ENCODE results near the gene ZNF800.
"Not testable (repeated sequence)": the region's sequence is repeated elsewhere in the genome, so short reads cannot be mapped to it uniquely, and the experiment has no call there.

The ZNF800 gene, protein sequence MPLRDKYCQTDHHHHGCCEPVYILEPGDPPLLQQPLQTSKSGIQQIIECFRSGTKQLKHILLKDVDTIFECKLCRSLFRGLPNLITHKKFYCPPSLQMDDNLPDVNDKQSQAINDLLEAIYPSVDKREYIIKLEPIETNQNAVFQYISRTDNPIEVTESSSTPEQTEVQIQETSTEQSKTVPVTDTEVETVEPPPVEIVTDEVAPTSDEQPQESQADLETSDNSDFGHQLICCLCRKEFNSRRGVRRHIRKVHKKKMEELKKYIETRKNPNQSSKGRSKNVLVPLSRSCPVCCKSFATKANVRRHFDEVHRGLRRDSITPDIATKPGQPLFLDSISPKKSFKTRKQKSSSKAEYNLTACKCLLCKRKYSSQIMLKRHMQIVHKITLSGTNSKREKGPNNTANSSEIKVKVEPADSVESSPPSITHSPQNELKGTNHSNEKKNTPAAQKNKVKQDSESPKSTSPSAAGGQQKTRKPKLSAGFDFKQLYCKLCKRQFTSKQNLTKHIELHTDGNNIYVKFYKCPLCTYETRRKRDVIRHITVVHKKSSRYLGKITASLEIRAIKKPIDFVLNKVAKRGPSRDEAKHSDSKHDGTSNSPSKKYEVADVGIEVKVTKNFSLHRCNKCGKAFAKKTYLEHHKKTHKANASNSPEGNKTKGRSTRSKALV

DNA sequence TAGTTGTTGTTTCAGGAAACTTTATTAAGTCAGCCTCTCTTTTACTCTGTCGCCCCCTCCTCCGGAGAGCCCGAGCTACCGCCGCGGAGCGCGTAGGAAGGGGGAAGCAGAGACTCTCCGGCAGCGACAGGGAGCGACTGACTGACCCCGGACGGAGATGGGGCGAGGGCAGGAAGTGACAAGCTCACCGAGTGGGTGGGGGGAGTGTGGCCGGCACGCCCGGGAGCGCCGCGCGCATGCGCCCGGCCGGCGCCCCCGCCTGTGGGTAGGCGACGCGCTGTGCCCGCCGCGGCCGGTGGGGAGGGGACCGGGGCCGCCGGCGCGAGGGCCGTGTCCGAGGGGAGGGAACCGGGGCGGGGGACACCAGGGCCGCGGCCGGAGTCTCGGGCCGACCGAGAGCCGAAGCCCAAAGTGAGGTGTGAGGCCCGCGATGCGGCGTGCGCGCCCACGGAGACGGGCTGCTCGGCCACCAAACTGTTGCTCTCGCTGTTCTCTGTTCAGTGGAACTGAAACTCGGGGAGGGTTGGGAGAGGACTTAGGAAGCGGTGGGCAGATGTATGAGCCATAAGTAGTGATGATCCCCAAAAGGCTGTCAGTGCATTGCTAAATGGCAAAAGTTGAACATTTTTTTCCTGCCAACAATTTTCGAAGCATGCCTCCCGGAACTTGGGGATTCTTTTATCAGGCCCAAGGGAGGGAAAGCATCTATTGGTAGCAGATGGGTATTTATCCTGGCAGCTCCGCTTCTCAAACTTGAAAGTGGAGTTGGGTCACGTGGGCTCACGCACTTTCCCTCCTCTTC, at the start of gene ZNF800:
TSS of gene ZNF800 (minus strand) at position 143 of the 802 bp plus-strand sequence. CDS start 1,151 bp downstream, outside the sequence.
- DNase-seq, result peak; percentile 73

DNA sequence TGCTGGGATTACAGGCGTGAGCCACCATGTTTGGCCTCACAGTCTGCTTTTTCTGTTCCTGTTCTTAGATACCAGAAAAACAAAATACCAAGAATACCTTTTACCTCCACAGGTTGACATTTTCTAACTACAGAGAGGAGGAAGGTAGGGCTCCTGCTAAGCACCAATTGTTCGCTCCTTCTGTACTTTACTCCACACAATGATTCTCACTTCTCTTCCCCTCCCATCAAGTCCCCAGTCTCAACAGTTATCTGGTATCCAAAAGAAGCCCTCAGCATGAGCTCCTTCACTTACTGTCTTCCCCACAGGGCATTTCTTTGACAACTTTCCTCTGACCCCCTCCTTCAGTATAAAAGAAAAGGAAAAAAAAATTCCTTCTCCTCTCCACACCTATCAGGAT, 47.7 kb upstream of the ZNF800 start:
- DNase-seq, result no peak

DNA sequence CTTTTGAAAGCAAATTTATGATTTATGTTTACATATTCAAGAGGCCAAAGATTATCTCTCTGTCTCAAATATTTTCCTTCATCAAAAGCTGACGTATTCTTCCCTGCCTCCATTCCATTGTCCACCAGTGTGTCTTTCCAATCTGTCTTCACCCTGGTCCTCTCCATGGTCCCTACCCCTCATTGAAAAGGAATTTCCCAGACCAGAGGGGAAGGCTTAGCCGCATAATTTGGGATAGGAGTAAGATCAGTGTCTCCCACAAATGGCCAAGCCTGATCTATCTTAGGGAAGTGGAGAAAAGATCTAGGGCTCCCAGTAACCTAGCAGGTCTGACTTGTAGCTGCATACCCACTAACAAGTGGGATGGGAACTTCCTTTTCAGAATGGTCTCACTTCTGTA, 46.3 kb upstream of the ZNF800 start:
- no peak for DNase-seq

DNA sequence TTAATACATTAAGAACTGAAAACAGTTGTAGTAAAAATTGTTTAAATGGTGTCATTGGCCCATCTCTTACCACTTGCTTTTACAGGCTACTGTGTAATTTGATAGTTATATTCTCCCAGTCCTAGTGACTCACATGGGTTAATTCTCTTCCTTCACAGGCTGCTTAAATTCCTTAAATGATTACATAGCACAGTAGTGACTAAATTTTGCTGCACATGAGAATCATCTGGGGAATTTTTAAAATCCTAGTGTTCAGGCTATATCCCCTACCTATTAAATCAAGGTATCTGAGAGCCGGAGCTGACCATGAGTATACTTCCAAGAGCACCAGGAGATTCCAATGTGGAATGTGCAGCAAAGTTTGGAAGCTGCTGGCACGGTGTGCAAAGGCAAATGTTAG, 45.3 kb upstream of the ZNF800 start:
- DNase-seq, result no peak

DNA sequence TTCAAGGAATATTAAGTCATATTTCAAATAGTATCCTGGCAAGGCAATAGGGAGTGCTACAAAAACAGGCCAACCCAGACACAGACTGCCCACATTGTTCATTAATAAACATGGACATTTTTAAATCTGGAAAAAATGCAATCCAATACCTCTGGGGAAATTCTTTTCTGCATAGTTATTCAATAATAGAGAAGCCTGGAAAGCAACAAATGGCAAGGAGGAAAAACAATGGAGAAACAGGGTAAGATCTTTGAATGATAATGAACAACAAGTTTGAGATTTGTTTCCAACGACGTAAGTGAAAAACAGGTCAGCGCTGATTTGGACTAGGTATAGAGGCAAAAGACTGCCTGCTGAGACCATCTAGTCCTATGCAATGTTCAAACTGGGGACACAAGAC, 44.7 kb upstream of the ZNF800 start:
- DNase-seq, result no peak

DNA sequence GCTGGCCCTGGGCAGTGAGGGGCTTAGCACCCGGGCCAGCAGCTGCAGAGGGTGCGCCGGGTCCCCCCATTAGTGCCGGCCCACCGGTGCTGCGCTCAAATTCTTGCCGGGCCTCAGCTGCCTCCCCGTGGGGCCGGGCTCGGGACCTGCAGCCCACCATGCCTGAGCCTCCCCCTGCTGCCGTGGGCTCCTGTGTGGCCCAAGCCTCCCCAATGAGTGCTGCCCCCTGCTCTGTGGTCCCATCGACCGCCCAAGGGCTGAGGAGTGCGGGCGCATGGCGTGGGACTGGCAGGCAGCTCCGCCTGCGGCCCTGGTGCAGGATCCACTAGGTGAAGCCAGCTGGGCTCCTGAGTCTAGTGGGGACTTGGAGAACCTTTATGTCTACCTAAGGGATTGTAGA, 36.8 kb upstream of the ZNF800 start:
- DNase-seq, result not testable (repeated sequence)

DNA sequence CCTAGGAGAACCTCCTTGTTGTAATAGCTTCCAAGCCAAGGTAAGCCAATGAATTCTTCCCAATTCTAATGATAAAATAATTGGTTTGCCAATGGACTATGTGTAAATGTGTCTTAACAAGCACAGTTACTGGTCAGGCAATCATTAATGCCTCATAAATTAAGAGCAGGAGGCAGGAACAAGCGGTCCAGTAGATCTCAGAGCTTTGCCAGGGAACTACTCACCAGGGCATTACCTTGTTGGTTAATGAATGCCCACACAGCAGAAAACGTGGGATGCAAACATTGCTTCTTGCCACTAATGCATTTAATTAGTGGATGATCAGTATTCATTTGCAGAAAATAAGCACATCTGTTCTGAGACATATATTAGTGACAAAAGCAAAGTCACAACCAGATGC, 26.7 kb upstream of the ZNF800 start:
- no peak for DNase-seq

DNA sequence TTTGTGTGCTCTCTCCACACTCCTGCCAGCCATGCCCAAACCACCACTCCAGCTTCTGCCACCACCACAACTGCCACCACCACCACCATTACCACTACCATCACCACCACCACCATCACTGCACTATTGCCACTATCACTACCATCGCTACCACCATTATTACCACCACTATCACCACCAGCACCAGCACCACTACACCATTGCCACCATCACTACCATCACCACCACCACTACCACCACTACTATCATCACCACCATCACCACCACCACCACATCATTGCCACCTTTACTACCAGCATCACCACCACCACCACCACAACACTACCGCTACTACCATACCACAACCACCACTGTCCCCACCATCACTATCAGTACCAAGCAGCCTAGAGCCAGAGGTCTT, 26.0 kb upstream of the ZNF800 start:
- no peak for DNase-seq

DNA sequence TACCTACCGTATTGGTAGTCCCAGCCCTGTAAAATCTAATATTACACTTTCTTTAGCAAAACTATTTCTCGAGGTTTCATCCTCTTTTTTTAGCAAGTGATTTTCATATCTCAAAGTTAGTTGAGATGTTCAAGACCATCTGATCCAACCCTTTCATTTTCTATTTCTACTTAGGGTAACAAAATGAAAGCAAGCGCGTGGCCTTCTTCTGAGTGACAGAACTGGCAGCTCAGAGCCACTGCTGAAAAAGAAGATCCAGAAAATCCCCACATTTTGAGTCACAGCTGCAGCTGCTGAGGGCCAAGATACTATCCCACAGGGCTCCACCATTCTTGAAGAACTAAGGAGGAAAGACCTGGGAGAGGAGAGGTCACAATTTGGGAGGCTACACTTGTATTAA, 24.8 kb upstream of the ZNF800 start:
- DNase-seq, result no peak

DNA sequence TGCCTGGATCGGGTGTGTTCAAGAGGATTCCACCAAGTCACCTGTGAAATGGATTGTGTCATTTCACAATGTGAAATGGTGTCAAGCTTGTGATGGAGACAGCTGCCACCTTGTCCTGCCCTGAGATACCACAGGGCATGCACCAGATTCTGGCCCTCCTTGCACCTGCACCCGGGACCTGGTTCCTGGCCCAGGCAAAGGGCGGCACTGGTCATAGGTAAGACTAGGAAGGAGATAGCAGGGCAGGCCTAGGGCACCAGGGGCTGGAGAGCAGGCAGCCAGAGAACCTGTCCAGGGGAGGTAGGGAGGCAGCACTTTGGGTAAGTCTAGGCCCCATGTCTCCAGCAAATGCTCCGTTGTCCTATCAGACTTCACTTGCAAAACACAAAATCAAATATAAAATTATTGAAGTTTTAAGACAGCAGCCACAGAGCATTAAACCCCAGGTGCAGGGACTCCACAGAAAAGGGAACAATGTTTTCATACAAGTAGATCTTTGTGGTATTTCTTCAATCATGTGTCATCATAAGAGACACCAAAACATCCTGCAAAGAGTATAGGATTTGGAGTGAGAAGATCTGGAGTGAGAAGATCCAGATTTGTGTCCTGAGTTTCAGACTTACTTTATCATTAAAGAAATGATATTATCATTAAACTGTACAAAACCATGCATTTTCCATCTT, 22.7 kb upstream of the ZNF800 start:
- no peak for DNase-seq

DNA sequence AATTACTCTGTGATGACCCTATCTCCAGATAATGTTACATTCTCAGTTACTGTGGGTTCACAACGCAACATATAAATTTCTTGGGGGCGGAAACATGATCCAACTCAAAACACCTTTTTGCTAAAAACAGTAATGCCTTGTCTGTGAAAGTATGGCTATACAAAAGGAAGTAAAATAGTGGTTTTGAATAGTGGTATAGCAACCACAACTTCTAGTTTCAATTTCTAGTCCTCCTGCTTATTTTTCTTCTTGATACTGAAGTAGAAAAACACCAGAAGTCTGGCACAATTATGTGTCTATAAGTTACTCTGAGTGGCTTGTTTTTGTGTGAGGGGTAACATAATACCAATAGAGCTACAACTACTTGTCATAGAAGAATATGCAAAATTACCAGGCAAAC, 21.5 kb upstream of the ZNF800 start:
- no peak for DNase-seq

DNA sequence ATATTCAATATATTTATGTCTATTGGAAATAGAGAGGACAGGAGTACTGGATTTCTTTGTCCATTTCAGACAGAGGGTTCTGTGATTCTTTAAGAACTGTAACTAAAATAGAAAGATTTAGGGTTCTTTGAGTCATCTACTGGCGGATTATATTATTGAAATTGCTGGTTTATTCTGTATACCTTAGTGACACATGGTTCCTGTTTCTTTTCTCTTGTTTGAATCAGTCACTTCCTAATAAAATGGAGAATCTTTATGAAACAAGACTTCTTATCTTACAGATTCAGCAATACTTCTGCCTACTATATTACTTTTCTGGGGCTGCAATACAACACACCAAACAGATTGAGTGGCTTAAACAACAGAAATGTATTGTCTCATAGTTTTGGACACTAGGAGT, 20.8 kb upstream of the ZNF800 start:
- no peak for DNase-seq

DNA sequence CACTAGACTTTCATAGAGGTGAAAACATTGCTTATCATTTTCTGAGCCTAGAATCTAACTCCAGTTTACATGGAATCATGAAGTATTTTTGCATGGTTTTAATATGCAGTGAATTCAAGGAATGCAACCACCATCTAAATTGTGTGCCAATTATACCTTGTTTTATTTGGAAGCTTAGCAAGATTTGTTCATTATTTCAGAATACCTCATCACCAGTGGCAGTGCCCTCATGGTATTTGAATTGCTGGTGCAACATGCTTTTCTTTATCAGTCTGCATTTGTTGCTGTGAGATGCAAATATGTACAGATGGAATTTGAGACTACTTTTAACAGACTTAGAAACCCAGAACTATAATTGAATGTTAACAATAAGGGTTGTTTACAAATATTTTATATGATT, 18.7 kb upstream of the ZNF800 start:
- no peak for DNase-seq

DNA sequence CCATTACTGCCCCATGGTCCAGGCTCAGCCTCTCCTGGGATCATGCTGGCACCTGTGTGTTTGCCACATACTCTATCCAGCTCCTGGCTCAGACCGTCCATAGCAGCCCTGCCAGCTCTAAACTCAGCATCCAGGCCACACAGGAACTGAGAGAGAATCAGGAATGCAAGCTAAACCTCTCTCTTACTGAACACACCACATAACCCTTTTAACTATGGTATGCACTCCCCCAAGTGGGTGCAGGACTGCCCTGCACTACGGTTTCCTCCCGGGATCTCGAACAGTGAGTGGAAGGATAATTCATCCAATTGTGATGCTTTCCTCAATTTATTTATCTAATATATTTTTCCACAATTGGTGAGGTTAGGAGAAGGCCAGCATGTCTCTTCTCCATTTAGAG, 17.1 kb upstream of the ZNF800 start:
- DNase-seq, result no peak

DNA sequence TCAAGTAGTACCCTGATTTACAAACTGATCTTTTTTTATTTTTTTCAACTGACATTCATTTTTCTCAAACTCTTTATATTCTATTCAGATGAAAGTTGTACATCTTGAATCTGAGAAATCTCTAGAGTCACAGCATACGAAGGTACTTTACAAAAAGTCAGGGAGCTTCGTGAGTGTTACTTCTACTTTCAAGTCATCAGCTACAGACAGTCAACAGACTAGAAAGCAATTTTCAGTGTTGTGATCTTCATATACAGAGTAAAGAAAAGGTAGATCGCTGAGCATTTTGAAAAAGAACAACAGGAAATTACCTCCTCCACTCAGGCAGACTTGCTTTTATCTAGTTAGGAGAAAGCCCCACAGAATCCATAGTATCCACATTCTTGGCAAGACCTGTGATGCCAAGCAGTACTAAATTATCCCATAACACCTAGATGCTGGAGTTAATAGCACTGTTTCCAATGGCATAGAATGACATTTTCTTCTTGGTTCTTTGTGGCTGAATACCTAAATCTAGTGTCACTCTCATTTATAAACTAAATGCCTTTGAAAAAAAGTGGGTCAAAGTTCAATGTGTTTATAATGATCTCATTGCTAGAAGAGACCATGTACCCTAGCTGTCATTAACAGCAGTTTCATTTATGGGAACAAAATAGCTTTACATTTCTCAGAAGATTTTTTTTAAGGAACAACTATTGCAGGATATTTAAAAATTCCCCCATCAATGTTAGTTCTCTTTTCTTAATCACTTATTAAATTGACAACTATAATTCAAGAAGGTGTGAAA, 12.0 kb upstream of the ZNF800 start:
- DNase-seq, result no peak

DNA sequence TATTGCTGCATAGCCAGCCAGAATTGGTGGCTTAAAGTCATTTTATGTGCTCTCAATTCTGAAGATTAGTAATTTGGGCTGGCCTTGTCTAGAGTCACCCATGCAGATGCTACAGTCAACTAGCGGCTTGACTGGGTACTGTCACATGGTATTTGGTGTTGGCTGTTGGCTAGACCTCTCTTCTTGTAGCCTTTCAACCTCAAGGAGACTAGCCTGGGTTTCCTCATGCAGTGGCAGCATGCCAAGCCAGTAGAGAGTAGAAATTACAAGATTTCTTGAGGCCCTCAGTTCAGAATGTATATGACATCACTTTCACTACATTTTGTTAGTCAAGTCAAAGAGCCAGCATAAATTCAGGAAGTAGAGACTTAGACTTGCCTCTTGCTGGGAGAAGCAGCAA, 3.7 kb upstream of the ZNF800 start:
- DNase-seq, result peak; percentile 62

DNA sequence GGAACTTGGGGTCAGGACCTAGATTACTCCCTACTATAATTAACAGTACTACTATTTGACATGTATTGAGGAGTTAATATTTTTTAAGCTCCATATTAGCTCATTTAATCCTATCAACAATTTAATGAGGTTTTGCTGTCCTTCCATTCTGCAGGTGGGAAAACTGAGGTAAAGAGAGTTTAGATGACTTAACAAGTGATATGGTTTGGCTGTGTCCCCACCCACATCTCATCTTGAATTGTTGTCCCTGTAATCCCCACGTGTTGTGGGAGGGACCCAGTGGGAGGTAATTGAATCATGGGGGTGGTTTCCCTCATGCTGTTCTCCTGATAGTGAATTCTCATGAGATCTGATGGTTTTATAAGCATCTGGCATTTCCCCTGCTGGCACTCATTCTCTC, 2.6 kb upstream of the ZNF800 start:
- not testable (repeated sequence) for DNase-seq

DNA sequence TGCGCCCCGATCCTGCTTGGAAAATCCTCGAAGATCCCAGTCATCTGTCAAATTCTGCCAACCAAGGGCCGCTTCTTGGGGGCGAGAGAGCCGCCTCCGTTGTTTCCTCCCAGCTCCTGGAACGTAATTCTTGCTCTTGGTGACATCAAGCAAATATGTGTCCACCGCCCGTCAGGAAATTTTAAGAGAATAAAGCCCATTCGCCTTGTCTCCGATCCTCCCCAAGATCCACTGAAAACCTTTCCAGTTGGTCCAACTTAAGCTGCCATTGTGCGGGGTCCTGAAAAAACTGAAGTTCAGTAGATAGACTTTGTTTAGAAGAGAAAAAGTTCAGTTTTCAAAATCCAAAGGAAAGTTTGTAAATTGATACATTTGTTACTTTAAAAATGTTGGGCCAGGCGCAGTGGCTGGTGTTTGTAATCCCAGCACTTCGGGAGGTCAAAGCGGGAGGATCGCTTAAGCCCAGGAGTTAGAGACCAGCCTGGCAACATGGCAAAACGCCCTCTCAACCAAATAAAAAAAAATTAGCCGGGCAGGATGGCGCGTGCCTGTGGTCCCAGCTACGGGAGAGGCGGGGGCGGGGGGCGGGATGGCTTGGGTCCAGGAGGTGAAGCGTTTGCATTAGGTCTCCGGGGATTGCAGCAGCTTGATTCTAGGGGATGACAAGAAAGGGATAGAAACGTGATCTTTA, 1.0 kb upstream of the ZNF800 start:
- DNase-seq, result no peak

DNA sequence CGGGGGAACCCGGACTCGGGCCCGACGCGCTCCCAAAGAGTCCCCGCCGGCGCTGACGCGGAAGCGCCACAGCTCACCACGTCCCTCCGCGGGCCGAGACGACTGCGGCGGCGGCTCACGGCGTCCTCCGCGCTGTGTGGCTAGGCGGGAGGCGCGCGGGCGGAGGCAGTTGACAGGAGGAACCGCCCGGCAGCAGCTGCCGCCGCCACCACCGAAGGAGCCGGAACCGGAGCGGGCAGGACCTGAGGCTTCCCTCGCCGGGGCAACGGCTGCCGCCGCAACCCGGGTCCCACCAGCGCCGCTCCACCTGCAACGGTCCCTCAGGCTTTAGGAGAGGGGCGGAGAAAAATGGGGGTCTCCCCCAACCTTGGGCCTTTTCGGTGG, 334 bp downstream of the ZNF800 start:
- no peak for DNase-seq

DNA sequence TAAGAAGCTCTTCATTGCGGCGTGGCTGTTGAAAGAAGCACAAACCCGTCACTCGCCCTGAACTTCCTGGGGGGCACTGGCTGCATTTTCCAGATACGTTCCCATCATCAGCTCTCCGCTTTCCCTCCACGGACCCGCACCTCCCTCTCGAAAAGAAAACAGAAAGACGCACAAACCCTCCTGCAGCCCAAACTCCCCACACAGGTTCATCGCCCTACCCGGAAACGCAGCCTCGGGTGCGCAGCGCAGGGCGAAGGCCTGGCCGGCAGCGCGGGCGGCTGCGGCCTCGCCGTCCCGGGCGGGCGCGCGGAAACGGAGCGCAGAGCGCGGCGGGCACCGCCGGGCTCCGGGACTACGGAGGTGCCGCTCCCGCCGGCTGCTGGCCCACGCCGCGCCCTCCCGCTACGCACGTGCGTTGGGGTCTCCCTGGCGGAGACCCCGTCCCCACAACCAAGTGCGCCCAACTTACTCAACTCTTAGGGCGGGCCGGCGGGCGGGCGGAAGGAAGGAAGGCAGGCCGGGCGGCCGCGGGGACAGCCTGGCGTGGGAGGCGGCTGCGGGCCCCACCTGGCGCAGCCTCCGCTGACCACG, 822 bp downstream of the ZNF800 start:
- DNase-seq, result no peak

All from GF-D8 (cell line).